ENCODE measurements around the gene RNASE3.

DNA sequence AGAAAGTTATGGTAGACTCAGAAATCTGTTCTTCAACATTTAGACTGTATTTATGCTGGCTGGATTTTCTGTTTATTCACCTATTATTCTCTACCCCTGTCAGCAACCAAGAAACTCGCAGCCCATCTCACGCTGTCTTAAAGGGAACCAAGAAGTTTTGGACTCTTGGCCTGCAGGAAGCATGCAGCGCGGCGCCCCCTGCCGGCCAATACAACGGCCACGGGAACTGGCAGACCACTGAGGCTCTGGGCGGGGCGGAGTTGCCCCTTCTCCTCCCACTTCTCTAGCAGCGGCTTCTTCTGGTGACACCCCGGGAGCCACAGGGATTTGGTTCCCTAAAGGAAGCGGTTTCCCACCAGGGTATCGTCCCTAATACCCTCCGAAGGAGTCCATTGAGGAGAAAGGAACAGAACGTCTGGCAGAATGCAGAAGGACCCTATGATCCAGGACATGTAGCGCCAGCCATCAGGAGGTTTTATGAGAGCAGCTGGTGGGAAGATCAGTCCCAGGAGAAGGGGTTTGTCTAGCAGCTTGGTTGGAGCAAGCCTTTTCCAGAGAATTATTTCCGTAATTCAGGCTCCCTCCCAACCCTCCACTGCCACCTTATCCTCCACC lies 43.1 kb downstream of the RNASE3 start:
- TF ChIP-seq, protein P1, sequence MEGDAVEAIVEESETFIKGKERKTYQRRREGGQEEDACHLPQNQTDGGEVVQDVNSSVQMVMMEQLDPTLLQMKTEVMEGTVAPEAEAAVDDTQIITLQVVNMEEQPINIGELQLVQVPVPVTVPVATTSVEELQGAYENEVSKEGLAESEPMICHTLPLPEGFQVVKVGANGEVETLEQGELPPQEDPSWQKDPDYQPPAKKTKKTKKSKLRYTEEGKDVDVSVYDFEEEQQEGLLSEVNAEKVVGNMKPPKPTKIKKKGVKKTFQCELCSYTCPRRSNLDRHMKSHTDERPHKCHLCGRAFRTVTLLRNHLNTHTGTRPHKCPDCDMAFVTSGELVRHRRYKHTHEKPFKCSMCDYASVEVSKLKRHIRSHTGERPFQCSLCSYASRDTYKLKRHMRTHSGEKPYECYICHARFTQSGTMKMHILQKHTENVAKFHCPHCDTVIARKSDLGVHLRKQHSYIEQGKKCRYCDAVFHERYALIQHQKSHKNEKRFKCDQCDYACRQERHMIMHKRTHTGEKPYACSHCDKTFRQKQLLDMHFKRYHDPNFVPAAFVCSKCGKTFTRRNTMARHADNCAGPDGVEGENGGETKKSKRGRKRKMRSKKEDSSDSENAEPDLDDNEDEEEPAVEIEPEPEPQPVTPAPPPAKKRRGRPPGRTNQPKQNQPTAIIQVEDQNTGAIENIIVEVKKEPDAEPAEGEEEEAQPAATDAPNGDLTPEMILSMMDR (IDR thresholded peaks at IDR 0.05; ENCODE audit: low read depth, low read length): peak; percentile 61
- no peak for TF ChIP-seq EZH2phosphoT487 (IDR thresholded peaks at IDR 0.05; ENCODE audit: low read depth)

Measured in OCI-LY3 (cell line).